Stomach (tissue), 9 donors: ENCODE measurements around the gene TSSK2. TPM values are rescaled to one million over a fixed set of nuclear protein-coding genes. Genes with fewer than 3 reads are reported as not detected.

Experiments used
- DNase-seq, 2 donors: peaks; one replicate each; pipeline versions ENCODE4 v3.0.0 to v3.0.0-alpha.2; 2013 to 2019
- H3K27ac ChIP-seq, 5 donors: fragments of 200-600 bp in 4 of 5; sonication (generic) in 4 of 5; one replicate each; pipeline ENCODE4 v1.5.1; 2013 to 2019; ENCODE audit warnings: mild to moderate bottlenecking in 1 of 5, moderate library complexity in 1 of 5
- H3K27me3 ChIP-seq, 3 donors: fragments of 200-600 bp; sonication (generic); one replicate each; pipeline ENCODE4 v1.5.1; 2017 to 2019; ENCODE audit warnings: mixed run types in 1 of 3
- H3K36me3 ChIP-seq, 4 donors: fragments of 200-600 bp; sonication (generic); 1 replicate in 3 of 4; 2 replicates in 1 of 4; pipeline ENCODE4 v1.5.1; 2016 to 2019
- H3K4me1 ChIP-seq, 4 donors: fragments of 200-600 bp; sonication (generic); one replicate each; pipeline ENCODE4 v1.5.1; 2016 to 2019
- H3K4me3 ChIP-seq, 4 donors: fragments of 200-600 bp; sonication (generic) in 3 of 4; one replicate each; pipeline ENCODE4 v1.5.1; 2016 to 2019; ENCODE audit warnings: mild to moderate bottlenecking in 1 of 4
- H3K9me3 ChIP-seq, 4 donors: fragments of 200-600 bp; sonication (generic); one replicate each; pipeline ENCODE4 v1.5.1; 2016 to 2019
- EP300 ChIP-seq: sonication (generic); formaldehyde crosslinking; IDR thresholded peaks from one replicate; pipeline ENCODE4 v1.6.1; 2017; ENCODE audit warnings: antibody characterized with exemption
- POLR2A ChIP-seq, 4 donors: fragments of 450-650 bp; IDR thresholded peaks; one replicate each; pipeline ENCODE4 v1.6.1; 2016; ENCODE audit warnings: antibody characterized with exemption in 4 of 4, control low read depth in 2 of 4, mild to moderate bottlenecking in 1 of 4, moderate library complexity in 1 of 4
- POLR2AphosphoS5 ChIP-seq, 3 donors: sonication (generic); formaldehyde crosslinking; IDR thresholded peaks; one replicate each; pipeline ENCODE4 v1.6.1; 2016; ENCODE audit warnings: antibody characterized with exemption in 3 of 3
- WGBS, 5 donors: extraction: QIAGEN DNeasy Blood & Tissue Kit in 3 of 5; methylation state at CpG; one replicate each; pipeline versions ENCODE4 v1.1.5 to v1.1.7; 2013 to 2018; 5-methylcytosine and 5-hydroxymethylcytosine counted together
- intact Hi-C: fragments of 100-400 bp; cut with DNase I; formaldehyde crosslinking; loops from one replicate; pipeline ENCODE4 v1.15.1; 2023; ENCODE audit warnings: low total_unique reads
- polyA plus RNA-seq, 3 donors: library from polyadenylated mRNA; stranded (reverse); fragments of 200-250 nt; gene quantifications; one replicate each; pipeline ENCODE4 v1.2.3, GENCODE V29; 2013
- total RNA-seq, 5 donors: library from RNA; depleted of rRNA; stranded (reverse); fragments of >200 nt; gene quantifications; one replicate each; pipeline versions ENCODE4 v1.1.0 to v1.2.3, GENCODE V29; 2014 to 2016
- TF ChIP-seq, protein P1 (sequence below), 7 experiments: fragments of 450-650 bp in 4 of 7; fragments of 200-600 bp in 3 of 7; sonication (generic) in 3 of 7; IDR thresholded peaks; one replicate each; pipeline ENCODE4 v1.5.1; 2016 to 2019; ENCODE audit warnings: antibody characterized with exemption in 7 of 7, control low read depth in 2 of 7, mild to moderate bottlenecking in 1 of 7
- donor health status: healthy with polysubstance abuse.
- donor health status: Bipolar disorder and iron deficiency.
- donor health status: healthy.

The TSSK2 gene
- total and polyA plus RNA-seq, 8 donors: 0.08 TPM; not detected in 7

GRCh38 chr22:19169002-19169946, 38.2 kb downstream of the TSSK2 start:
- intact Hi-C loops: no loop called here
- peaks cover 40 to 49% (median 48%) of the 10 kb centered on the region in 4 donors for H3K4me1 ChIP-seq
- TF ChIP-seq, protein P1, sequence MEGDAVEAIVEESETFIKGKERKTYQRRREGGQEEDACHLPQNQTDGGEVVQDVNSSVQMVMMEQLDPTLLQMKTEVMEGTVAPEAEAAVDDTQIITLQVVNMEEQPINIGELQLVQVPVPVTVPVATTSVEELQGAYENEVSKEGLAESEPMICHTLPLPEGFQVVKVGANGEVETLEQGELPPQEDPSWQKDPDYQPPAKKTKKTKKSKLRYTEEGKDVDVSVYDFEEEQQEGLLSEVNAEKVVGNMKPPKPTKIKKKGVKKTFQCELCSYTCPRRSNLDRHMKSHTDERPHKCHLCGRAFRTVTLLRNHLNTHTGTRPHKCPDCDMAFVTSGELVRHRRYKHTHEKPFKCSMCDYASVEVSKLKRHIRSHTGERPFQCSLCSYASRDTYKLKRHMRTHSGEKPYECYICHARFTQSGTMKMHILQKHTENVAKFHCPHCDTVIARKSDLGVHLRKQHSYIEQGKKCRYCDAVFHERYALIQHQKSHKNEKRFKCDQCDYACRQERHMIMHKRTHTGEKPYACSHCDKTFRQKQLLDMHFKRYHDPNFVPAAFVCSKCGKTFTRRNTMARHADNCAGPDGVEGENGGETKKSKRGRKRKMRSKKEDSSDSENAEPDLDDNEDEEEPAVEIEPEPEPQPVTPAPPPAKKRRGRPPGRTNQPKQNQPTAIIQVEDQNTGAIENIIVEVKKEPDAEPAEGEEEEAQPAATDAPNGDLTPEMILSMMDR (IDR thresholded peaks at IDR 0.05): no peak
- TF ChIP-seq POLR2A (IDR thresholded peaks at IDR 0.05) (no peak), EP300 (no peak), POLR2AphosphoS5 (IDR thresholded peaks at IDR 0.05) (no peak)
- H3K36me3 ChIP-seq: no peaks in the 10 kb centered on the region
- no peak overlapping the region for H3K27ac ChIP-seq
- WGBS, 5 donors: 4 to 8% (median 5%) methylated on average over 41 to 58 of the region's 58 CpGs
- no peaks in the 10 kb centered on the region for H3K9me3 ChIP-seq
- H3K4me3 ChIP-seq: peak overlapping the region; percentile 23 to 43 (median 26)
- DNase-seq: peak in 1 of 2 donors; percentile 24
- peaks cover 10 to 60% (median 41%) of the 10 kb centered on the region in 3 donors for H3K27me3 ChIP-seq

DNA sequence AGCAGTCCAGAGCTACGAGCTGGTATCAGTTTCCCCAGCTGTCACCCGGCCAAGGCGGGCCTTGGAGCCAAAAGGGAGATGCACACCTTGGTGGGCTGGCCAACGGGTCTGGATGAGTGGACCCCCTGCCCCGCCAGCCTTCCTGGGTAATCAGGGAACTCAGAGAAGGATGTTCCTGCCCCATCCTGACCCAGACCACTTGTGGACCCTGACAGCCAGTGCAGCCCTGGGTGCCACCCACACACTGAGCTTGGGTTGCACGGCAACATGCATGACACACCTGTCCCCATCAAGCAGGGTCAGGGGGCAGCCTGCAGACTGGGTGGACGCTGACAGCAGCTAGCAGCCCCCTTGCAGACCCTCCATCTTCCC, 38.8 kb downstream of the TSSK2 start:
- Histone ChIP-seq H3K27ac (no peak overlapping the region), H3K36me3 (no peaks in the 10 kb centered on the region), H3K9me3 (no peaks in the 10 kb centered on the region), H3K4me1 (peaks cover 47 to 56% (median 54%) of the 10 kb centered on the region in 4 donors), H3K4me3 (peak overlapping the region in 3 of 4 donors; percentile 23 to 43 (median 24)), H3K27me3 (peaks cover 10 to 53% (median 40%) of the 10 kb centered on the region in 3 donors)
- 38 to 53% (median 40%) methylated on average over 3 to 7 of the region's 7 CpGs for WGBS, 5 donors
- DNase-seq: peak in 1 of 2 donors; percentile 9
- TF ChIP-seq POLR2AphosphoS5 (IDR thresholded peaks at IDR 0.05): no peak
- TF ChIP-seq EP300: no peak
- TF ChIP-seq POLR2A (IDR thresholded peaks at IDR 0.05): no peak
- intact Hi-C loops: no loop called here

- 30 to 49% (median 33%) methylated on average over 10 to 13 of the region's 13 CpGs for WGBS, 5 donors
These were observed 41.3 kb downstream of the TSSK2 start for GRCh38 chr22:19172213-19173046.

More at GRCh38 chr22:19172213-19173046, 41.3 kb downstream of the TSSK2 start:
- H3K36me3 ChIP-seq: peaks cover 0 to 4% (median 2%) of the 10 kb centered on the region in 4 donors
- H3K27ac ChIP-seq: peak overlapping the region in 4 of 5 donors; percentile 86 to 95 (median 92)
- peaks cover 10 to 32% (median 30%) of the 10 kb centered on the region in 3 donors for H3K27me3 ChIP-seq
- H3K9me3 ChIP-seq: no peaks in the 10 kb centered on the region
- no peak for DNase-seq
- H3K4me3 ChIP-seq: peak overlapping the region; percentile 80 to 99 (median 97)
- intact Hi-C loops: no loop called here
- no peak for TF ChIP-seq EP300
- TF ChIP-seq POLR2AphosphoS5 (IDR thresholded peaks at IDR 0.05): no peak
- TF ChIP-seq POLR2A (IDR thresholded peaks at IDR 0.05): no peak
- TF ChIP-seq, protein P1 (IDR thresholded peaks at IDR 0.05): no peak
- peaks cover 62 to 79% (median 76%) of the 10 kb centered on the region in 4 donors for H3K4me1 ChIP-seq
